ENCODE results near the gene SULT1A2. TPM values are rescaled to one million over a fixed set of nuclear protein-coding genes. Genes with fewer than 3 reads are reported as not detected.

The SULT1A2 gene
- total RNA-seq, 1 experiment from 2014 or later, result 21.8 TPM

DNA sequence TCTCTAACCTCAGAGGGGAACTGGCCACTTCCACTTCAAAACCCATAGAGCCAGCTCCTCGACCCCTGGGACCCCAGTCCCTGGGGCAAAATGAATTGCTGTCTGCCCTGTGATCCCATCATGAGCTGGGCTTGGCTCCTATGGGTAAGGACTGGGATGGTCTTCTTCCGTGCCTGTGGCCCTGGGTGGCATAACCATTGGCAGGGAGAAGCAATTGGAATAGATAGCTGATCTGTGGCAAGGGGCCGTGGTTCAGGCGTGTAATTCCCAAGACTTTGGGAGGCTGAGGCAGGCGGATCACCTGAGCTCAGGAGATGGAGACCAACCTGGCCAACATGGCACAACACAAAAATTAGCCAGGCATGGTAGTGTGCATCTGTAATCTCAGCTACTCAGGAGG lies 4.3 kb downstream of the SULT1A2 start:
- Histone ChIP-seq H3K79me2 (ENCODE audit: low read depth) (peaks cover 27% of the 10 kb centered on the region), H3K27me3 (ENCODE audit: insufficient read depth, low read depth) (no peaks in the 10 kb centered on the region), H3K9me2 (ENCODE audit: insufficient read depth) (no peaks in the 10 kb centered on the region), H3K4me3 (no peak overlapping the region), H2AFZ (no peak overlapping the region), H4K20me1 (ENCODE audit: insufficient read depth) (no peaks in the 10 kb centered on the region), H3K4me2 (no peak overlapping the region), H3K27ac (no peak overlapping the region), H3F3A (ENCODE audit: insufficient read depth, low read depth) (peaks cover 28% of the 10 kb centered on the region), H3K4me1 (replicated peaks; ENCODE audit: insufficient read depth) (peaks cover 37% of the 10 kb centered on the region), H3K9me3 (ENCODE audit: insufficient read depth, low read depth) (no peaks in the 10 kb centered on the region), H3K36me3 (ENCODE audit: low read depth) (peaks cover 25% of the 10 kb centered on the region; the same call in 1 of the 2 replicates)
- intact Hi-C loops (cut with micrococcal nuclease; ENCODE audit: unreplicated experiment), result no loop called here
- ChIA-PET CTCF (interaction anchor here (1.6 kb wide), 1 partner anchor 17 kb away, joined by 3 read pairs; the partner anchor contains the start of gene SULT1A1), POLR2A (ENCODE audit: unreplicated experiment) (no interaction called here)
- BruUV-seq (replicated peaks), result TSS peak; percentile 4
- DNase-seq, result no peak
- TF ChIP-seq EZH2 (IDR thresholded peaks at IDR 0.05; ENCODE audit: low read depth), result no peak
- TF ChIP-seq, protein P1, sequence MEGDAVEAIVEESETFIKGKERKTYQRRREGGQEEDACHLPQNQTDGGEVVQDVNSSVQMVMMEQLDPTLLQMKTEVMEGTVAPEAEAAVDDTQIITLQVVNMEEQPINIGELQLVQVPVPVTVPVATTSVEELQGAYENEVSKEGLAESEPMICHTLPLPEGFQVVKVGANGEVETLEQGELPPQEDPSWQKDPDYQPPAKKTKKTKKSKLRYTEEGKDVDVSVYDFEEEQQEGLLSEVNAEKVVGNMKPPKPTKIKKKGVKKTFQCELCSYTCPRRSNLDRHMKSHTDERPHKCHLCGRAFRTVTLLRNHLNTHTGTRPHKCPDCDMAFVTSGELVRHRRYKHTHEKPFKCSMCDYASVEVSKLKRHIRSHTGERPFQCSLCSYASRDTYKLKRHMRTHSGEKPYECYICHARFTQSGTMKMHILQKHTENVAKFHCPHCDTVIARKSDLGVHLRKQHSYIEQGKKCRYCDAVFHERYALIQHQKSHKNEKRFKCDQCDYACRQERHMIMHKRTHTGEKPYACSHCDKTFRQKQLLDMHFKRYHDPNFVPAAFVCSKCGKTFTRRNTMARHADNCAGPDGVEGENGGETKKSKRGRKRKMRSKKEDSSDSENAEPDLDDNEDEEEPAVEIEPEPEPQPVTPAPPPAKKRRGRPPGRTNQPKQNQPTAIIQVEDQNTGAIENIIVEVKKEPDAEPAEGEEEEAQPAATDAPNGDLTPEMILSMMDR (conservative IDR thresholded peaks at IDR 0.05), result no peak

- Histone ChIP-seq H3K4me2 (no peak overlapping the region), H3K27me3 (ENCODE audit: insufficient read depth, low read depth) (no peaks in the 10 kb centered on the region), H4K20me1 (ENCODE audit: insufficient read depth) (no peaks in the 10 kb centered on the region), H3K9me2 (ENCODE audit: insufficient read depth) (no peaks in the 10 kb centered on the region), H2AFZ (no peak overlapping the region), H3K4me1 (replicated peaks; ENCODE audit: insufficient read depth) (peaks cover 39% of the 10 kb centered on the region), H3K36me3 (ENCODE audit: low read depth) (peaks cover 25% of the 10 kb centered on the region; the same call in 1 of the 2 replicates), H3K4me3 (no peak overlapping the region), H3K79me2 (ENCODE audit: low read depth) (peaks cover 25% of the 10 kb centered on the region), H3K27ac (no peak overlapping the region), H3K9me3 (ENCODE audit: insufficient read depth, low read depth) (no peaks in the 10 kb centered on the region), H3F3A (ENCODE audit: insufficient read depth, low read depth) (peaks cover 31% of the 10 kb centered on the region)
- ChIA-PET CTCF (no interaction called here), POLR2A (ENCODE audit: unreplicated experiment) (no interaction called here)
- TF ChIP-seq, protein P1 (conservative IDR thresholded peaks at IDR 0.05), result no peak
- TF ChIP-seq EZH2 (IDR thresholded peaks at IDR 0.05; ENCODE audit: low read depth), result no peak
- intact Hi-C loops (cut with micrococcal nuclease; ENCODE audit: unreplicated experiment), result no loop called here
- no TSS peak for BruUV-seq (replicated peaks)
- no peak for DNase-seq
These were observed 5.5 kb downstream of the SULT1A2 start for GRCh38 chr16:28591355-28591754.

DNA sequence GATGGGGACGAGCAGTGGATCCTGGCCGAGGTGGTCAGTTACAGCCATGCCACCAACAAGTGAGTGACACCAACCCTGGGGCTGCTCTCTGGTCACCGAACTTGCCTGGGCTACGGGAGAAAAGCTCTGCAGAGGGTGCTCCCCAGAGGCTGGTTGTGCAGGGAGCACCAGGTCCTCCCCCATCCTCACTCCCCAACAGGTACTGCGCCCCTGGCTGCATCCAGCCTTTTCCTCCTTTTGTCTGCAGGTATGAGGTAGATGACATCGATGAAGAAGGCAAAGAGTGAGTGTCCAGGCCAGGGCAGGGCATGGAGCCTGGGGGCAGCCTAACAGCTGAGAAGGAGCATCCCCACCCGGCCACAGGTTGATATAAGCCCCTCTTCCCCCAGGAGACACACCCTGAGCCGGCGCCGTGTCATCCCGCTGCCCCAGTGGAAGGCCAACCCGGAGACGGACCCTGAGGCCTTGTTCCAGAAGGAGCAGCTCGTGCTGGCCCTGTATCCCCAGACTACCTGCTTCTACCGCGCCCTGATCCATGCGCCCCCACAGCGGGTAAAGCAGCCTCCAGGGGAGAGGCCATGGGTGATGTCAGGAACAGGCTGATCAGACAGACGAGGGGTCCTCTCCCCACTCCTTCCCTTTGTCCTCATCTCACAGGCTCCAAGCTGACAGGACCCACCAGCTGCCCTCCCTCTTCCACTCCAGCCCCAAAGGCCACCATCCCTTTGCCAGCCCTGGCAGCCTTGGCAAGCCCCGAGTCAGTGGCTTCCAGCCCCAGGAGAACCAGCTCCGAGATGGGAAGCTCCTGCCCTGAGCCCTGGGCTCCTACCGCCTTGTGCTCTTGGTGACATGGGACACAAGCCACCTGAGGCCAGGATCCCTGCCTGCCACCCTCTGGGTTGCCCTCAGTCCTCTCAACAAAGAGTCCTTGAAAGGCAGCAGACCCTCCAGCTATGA lies 6.2 kb downstream of the SULT1A2 start:
- Histone ChIP-seq H3K4me1 (replicated peaks; ENCODE audit: insufficient read depth) (peaks cover 39% of the 10 kb centered on the region), H3K36me3 (ENCODE audit: low read depth) (peaks cover 25% of the 10 kb centered on the region; the same call in 1 of the 2 replicates), H3K27me3 (ENCODE audit: insufficient read depth, low read depth) (no peaks in the 10 kb centered on the region), H3K27ac (no peak overlapping the region), H3K9me3 (ENCODE audit: insufficient read depth, low read depth) (no peaks in the 10 kb centered on the region), H2AFZ (no peak overlapping the region), H3K4me3 (no peak overlapping the region), H3K79me2 (ENCODE audit: low read depth) (peaks cover 18% of the 10 kb centered on the region), H3K4me2 (no peak overlapping the region), H4K20me1 (ENCODE audit: insufficient read depth) (no peaks in the 10 kb centered on the region), H3F3A (ENCODE audit: insufficient read depth, low read depth) (peaks cover 34% of the 10 kb centered on the region), H3K9me2 (ENCODE audit: insufficient read depth) (no peaks in the 10 kb centered on the region)
- intact Hi-C loops (cut with micrococcal nuclease; ENCODE audit: unreplicated experiment), result no loop called here
- TF ChIP-seq, protein P1 (conservative IDR thresholded peaks at IDR 0.05), result no peak
- TF ChIP-seq EZH2 (IDR thresholded peaks at IDR 0.05; ENCODE audit: low read depth), result no peak
- ChIA-PET POLR2A (ENCODE audit: unreplicated experiment) (no interaction called here), CTCF (no interaction called here)
- no peak for DNase-seq
- no TSS peak for BruUV-seq (replicated peaks)

Measured in PC-9 (cell line).